ENCODE data around the gene FGF14.

Gene FGF14

DNA sequence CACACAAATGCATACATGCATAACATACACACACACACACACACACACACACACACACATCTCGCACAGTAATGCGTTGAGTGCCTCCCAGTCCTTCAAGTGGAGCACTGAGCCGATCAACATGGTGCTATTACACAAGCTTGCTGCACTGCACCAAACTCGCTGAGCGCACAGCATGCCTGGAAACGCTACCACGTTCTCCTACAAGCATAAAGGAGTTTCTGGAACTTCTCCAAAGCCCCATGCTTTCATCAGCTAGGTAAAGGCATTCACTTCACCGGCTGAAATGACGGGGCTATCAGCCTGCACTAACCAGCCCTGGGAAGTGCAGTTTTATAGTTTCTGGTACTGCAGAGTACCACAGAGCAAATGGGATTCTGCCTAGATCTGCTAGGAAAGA lies 92.7 kb downstream of the FGF14 start:
- DNase-seq: no peak

DNA sequence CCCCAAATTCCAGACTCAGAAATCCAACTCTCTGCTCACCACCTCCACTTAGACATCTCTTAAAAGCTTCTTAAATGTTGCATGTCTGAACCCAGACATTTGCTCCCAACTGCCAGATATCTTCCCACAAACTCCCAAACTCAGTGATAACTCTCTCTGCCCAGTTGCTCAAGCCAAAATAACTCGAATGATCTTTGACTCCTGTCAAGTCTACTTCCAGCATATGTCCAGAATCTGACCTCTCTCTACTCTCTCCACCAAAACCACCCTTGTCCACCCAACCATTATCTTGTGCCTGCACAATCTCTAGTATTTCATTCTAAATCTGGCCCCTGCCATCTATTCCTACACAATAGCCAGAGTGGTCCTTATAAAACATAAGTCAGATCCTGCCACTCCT lies 99.3 kb downstream of the FGF14 start:
- DNase-seq: no peak

DNA sequence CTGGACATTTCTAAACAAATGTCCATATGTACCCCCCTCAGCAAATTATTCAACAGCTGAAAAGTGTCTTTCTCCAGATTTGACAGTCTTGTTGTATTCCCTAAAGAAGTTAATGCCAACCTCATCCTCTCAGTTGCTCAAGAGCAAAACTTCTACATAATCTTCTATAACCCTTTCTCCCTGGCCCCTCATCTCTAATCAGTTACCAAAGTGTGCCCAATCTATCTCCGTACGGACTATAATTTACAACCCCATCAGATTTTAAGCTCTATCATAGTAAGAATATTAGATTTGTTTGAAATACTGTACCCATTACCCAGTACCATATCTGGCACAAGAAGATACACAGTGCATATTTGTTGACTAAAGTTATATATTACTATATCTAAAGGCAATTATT lies 101.5 kb downstream of the FGF14 start:
- no peak for DNase-seq

DNA sequence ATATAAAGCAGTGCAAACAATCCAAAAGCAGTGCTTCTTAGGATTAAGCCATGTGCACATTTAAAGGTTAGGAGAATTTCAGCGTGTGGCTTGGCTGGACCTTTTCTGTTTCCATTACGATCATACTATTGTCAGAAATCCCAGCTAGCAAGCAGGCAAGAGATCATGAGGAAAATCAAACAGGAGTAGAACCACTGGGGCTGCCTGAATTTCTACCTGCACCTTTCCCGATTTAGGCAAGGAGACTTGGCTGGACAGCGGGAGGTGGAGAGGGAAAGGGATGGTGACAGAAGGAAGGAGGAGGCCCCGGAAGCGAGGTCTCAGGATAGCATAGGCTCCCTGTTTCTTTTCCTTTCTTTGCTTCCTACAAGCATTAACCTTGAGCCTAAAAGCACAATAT lies 102.5 kb downstream of the FGF14 start:
- DNase-seq: no peak

DNA sequence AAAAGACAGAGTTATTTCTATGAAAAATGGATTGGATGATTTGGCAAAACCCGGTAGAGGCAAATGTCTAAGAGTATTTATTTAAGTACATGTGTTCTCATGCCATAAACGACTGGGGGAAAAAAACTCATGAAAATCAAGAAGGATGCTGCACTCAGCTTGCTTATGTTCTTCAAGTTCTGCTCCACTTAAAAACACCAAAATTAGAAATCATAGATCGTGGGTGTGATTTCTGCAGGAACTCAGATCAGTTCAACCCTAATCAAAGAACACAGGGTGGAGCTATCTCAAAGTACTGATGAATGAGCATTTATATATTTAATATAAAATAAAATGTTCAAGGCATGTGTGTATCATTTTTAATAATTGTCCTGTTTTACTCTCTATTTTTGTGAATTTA lies 103.8 kb downstream of the FGF14 start:
- no peak for DNase-seq

DNA sequence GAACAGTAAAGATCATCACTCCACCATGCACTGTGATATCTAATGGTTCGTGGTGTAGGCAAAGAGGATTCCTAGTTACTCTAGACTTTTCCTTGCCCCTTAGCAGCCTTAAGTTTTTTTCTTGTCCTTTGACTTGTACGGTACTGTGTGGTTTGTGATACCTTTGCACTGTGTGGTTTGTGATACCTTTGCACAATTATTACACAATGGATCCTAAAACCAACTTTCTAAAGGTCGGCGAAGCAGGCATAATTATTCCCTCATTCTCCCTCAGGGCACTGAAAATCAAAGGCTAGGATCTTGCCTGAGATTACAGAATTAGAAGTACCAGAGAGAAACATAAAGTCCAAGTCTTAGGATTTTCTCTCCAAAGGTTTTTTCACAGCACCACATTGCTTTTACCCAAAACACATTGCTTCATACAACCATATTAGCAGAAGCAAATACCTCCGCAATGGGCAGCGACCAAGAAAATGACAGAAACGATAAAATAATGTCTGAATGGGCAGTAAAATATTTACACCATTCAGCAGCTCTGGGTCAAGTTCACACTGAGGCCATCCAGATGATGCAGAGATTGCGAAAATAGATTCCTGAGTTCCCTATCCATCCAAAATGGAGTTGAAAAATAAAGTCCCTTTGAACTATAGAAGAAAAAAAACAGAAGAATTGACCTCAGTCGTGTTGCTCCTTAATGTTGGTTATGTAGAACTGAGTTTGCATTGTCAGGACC lies 106.4 kb downstream of the FGF14 start:
- no peak for DNase-seq

DNA sequence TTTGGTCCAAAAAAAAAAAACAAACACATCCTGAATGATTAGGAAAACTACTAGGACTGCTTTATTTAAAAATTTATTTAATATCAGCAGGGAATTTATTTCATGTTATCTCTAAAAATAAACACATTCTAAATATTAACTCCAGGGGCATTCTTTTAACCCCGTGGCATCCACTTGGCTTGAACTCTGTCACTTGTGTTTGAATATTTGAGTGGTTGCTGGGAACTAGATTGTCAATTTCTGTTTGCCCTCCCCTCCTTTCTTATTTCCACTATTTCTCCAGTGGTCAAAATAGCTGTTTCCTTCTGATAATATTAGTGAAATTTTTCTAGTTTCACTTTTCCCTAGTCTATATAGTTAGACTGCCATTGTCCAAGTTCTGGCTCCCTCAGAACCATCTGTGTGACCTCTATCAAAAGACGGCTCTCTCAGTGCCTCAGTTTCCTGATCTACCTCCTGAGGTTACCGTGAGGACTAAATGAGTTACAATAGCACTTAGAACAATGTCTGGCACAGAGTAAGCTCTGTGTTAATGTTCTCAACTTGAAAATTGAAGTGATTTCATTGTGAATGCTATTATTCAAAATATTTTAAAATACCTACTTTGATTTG lies 107.3 kb downstream of the FGF14 start:
- no peak for DNase-seq

DNA sequence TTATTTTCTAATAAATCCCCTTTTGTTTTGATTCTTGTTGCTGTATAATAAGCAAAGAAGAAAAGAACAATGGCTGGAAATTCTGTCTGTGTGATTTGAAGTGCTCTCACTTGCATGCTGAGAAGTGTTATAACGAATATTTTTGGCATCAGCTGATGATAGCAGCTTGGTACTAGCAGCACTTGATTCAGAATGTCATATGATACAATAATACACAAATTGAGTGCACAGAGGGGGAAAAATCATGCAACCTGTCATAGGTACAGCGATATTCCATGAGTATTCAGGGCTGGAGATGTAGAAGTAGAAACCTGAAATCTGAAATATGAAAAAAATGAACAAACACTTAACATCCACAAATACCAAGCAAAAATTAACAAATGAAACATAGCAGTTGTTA lies 108.1 kb downstream of the FGF14 start:
- no peak for DNase-seq

DNA sequence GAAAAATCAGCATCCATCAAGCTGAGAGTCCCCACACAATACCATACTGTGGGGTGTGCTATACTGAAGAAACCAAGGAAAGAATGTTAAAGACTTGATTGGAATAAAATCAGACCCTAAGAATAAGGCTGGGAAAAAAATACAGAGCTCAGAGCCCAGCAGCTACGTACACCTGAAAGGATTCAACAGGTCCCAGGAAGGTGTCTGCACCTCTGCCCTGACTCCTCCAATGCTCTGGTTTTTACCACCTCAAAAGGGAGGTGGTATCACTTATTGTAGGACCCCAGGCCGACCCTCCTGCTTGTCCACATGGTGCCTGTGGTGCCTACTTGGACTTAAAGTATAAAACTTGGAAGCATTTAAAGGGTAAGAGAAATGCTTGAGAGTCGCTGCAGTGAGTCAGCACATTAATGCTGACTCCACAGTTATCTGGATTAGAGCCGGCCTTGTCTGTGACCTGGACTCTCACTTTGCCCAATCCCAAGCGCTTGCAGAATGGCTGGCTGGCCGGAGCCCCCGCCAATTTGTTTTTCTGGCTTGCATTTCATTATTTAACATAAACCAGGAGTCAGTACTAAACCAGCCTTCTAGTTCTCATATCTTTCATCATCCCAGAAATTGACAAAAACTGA lies 110.1 kb downstream of the FGF14 start:
- no peak for DNase-seq

DNA sequence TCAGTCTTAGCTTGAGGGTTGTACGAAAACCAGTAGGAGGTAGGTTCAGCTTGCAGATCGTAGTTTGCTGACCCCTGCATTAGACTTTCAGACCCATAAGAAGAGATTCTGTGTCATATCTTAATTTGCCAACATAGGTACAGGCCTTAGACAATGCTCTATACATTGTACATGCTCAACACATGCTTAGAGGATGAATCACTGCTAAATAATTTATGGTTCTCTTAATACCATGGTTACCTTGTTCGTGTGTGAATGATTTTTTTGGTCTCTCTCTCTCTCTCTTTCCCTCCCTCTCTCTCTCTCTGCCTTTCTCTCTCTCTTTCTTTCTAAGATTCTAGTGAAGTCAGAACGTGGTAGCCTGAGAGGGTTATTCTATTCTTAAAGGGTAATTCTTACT lies 112.2 kb downstream of the FGF14 start:
- DNase-seq: no peak

DNA sequence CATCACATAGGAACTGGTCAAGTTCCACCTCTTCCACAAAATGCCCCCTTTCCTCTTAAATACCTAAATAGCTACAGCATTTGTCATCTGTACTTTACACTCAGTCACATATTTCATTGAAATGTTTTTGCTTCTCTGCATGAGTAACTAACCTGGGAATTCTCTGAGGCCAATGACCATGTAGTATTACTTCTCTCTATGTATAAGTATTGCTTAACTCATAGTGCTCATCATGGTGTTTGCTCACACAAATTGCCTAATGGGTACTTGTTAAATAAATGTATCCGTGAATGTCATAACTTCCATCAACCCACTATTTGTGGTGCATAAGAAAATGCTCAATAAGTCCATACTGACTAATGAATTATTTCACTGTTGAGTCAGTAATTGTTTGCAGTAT lies 115.5 kb downstream of the FGF14 start:
- no peak for DNase-seq

DNA sequence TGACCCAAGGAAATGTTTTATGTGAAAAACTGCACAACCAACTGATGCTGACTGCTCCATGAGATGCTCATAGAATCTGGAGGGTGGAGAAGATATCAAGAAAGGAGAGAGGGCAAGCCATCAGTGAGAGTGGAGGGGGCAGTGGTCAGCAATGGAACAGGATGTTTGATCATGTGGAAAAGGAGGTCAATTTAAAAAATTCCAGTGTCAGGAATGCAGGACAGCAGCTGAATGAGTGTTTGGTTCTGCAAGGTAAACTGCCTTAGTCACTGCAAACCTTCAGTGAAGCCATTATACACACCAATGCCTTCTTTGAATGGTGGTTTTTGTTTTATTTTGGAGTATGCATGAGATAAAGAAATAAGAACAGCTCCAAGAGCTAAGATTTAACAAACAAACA lies 121.5 kb downstream of the FGF14 start:
- DNase-seq: no peak

DNA sequence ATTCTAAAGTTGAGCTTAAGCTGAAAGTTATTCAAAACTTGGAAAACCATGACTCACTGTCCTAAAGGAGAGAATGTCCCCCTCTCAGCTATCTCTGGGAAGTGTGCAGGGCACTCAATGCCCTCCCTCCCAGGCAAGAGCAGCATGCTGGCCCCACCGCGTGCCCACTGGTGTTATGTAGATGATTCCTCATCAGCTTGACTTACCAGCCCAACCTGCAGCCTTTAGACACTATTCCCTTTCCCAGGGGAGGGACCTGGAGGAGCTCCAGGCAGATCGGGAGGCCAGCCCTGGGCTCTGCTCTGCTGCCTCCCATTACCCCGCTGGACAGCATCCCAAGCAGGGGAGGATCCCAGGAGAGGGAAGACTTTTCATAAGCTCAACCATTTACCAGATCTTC lies 124.6 kb downstream of the FGF14 start:
- no peak for DNase-seq

DNA sequence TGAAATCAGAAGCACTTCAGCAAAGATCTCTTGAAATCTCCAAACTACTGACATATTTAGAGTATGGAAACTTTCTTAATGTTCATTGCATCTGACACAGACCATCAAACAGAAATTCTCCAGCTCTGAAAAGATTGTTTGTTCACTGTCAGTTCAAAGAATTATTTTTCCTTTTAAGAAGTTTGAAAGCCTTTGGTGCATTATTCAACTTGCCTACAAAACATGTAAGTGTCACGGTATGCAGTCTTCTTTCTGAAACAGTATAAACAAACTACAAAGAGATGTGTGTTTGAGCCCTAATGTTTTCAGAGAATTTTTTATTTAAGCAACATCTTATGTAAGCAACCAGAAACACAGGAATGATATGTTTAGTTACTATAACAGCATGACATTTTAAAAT lies 125.4 kb downstream of the FGF14 start:
- DNase-seq: no peak

DNA sequence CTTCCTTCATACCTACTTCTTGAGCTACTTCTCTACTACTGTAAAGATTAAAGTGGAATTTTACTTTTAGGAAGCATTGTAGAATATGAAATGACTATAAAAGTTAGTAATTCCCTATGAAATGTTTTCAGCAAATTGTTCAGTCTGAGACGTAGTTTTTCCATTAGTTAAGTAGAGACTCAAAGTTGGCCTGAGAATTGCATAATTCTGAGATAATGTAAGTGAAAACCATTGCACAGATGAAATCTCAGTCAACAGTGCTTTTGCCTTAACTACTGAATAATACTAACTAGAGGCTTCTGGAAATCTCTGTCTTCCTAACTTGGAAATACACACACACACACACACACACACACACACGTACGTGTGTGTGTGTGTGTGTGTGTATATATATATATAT lies 125.9 kb downstream of the FGF14 start:
- no peak for DNase-seq

DNA sequence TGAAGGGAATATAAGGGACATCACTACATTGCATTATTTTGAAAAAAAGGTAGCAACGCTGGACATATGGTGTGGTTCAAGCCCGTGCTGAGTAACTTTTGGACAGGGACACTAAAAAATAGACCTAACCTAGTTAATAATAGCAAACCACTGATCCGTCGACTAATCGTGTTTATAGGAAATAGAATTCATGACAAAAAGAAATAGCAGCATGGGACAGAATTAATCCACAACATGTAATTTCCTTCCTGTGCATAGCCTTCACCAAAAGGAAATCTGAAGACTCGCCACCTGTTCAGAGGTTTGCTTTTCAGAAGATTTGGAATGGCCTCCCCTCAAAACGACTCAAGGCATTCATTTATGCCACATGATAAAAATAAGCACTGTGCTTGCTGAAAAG lies 128.7 kb downstream of the FGF14 start:
- no peak for DNase-seq

DNA sequence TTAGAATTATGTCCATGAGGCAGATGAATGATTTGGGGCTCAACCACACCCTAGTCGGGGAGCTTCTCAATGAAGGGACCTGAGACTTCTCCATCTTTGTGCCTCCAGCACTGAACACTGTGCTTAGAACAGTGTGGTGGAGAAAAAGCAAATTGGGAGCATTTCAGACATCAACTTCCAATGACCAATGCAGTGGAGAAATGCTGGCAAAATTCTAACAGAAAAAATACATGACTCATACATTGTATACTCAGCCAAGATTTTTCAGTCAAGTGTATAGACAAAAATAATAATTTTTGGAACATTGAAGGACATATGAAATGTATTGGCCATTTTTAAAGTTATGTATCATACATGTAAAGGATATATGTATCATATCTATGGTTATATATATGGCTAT lies 134.7 kb downstream of the FGF14 start:
- no peak for DNase-seq

DNA sequence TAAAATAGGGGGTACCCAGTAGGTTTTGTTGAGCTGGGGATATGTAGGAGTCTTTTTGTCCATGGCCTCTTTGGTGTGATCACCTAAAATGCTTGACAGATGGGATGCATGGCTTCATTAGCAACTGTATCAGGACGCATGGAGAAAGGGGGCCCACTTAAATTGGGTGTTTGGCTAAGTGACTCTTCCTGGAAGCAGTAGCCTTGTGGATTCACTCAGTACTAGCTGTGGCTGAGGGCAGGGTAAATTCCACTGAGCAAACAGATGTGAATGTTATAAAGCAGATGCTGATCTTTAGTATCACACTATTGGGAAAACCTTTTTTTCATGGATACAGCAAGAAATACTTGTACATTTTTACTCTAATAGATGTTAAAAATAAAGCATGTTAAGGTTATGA lies 140.0 kb downstream of the FGF14 start:
- DNase-seq: no peak

DNA sequence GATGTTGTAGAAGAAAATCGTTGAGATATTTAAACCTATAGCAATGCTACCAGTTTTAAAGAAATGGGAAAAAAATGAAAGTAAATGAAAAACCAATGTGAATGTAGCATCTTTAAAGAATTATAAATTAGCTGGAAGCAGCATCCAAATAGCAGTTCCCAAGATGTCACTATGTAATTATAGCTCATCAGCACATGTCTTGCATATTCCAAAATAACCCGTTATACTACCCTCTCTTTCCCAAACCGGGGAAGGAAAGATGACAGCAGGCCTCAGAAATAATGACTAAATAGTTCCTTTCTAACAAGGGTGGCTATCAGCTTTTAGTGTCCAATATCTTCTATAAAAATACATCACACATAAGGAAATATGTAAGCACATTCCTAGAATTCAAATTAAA lies 140.5 kb downstream of the FGF14 start:
- DNase-seq: no peak

DNA sequence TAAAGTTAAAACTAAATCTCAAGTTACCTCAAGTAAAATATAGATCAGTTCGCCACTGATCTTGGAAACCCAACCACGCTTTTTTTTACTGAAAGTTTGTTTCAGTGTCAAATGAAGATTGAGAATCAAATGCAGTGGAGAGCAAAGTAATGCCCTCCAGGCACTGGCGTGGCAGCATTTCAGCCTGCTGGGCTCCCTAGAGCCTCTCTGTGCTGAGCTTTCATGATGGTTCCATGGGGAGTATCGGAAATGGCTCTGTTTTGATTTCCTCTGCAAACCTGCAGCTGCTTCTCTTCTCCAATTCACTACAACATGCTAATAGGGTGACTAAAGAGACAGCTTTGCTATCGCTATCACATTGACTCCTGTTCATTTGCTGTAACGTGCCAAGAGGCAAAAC lies 141.6 kb downstream of the FGF14 start:
- DNase-seq: no peak

DNA sequence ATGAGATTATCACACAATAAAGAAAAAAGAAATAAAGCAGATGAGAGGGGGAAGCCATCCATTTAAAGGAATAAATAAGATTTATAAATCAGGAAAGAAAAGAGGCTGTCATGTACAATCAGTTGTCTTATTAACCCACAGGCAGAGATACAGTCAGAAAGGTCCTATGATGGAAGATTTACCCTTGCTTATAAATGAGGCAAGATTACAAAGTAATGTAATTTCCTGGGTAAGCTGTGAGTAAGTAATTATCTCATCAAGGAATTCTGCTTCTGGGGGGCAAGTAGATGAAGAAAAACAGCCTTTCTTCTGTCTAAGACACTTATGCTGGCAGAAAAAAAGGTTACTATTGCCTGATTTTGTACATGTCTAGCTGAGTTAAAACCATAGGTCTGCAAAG lies 146.4 kb downstream of the FGF14 start:
- no peak for DNase-seq

DNA sequence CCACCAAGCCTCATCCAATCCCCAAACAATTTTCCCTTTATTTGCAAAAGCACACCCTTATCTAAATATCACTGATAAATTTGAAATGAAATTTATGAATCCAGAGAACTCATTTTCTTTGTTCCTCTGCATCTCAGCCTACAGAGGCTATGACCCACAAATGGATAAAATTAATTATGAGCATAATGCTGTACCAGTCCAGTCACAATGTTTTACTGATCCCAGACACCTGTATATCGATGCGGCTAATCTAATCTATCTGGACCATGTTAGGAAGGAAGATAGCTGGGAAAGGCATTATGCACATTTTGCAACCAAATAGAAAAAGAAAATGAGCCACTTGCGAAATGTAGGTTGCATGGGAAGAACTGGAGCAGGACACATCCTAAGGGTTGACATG lies 150.0 kb downstream of the FGF14 start:
- no peak for DNase-seq

DNA sequence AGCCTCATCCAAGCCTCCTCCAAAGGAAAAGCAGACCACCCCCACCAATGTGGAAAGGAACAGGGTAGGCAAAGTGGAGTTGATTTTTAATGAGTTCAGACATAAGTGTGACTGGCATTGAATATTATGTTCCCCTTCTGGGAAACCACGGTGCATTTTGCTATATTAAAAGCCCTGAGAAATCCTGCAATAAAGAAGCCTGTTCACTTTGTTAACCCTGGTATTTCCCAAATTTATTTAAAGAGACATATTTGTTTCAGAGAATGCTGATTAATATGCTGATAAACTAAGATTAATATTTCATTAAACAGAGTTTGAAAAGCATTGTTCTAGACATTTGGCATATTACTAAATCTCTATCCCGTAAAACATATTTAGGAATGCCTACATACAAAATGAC lies 151.4 kb downstream of the FGF14 start:
- DNase-seq: no peak

DNA sequence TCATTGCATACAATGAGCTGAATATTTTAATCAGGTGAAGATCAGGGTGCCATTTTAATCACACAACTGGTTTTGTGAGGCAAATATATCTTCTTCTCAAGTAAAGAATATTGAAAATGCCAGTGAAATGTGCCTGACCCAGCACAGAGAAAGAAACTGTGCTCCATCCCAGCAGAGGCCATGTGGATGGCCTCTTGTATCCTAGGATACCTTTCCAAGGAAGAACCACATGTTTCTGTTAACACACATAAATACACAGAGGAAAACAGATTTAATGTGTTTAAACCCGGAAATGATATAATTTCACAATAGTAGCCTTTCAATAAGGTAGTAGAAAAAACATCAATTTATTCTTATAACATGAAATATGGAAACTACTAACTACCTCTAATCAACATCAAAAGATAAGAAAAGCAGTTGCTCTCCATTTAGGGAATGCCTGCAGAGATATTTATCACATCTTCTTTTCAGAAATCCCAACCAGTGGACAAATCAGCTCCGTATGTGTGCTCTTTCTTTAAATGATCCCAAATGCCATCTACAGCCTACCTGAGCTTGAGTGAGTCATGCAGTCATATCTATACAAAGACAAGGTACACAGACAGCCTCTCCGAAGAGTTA lies 157.1 kb downstream of the FGF14 start:
- DNase-seq: no peak

All from NCI-H2029 (cell line).